SK-N-SH (cell line): ENCODE results near the gene FOXL1. TPM values are rescaled to one million over a fixed set of nuclear protein-coding genes. Genes with fewer than 3 reads are reported as not detected.

Source experiments
- CTCF ChIA-PET: fragments of 300-600, 350-600 bp; formaldehyde crosslinking; extraction: SDS; loops from one replicate; lab custom pipeline; 2021; lab: Yijun Ruan, JAX
- POLR2A ChIA-PET: fragments of 350-600 bp; sonication (Branson Sonifier 250); formaldehyde crosslinking; extraction: SDS; loops from one replicate; lab custom pipeline; 2020; ENCODE audit warnings: antibody characterized with exemption, inconsistent platforms; lab: Yijun Ruan, JAX
- DNase-seq: peaks from one replicate; pipeline ENCODE4 v3.0.0; 2012
- H2AFZ ChIP-seq: fragments of 200-600 bp; sonication (generic); 2 replicates; pipeline ENCODE4 v1.8.1; 2016; ENCODE audit warnings: antibody characterized with exemption, mild to moderate bottlenecking, low read depth
- H3F3A ChIP-seq: fragments of 200-600 bp; sonication (generic); replicated peaks from 2 replicates; pipeline ENCODE3; 2016; ENCODE audit warnings: antibody characterized with exemption, mild to moderate bottlenecking; ENCODE audit not compliant: insufficient read depth
- H3K27ac ChIP-seq, 2 experiments: fragments of 200-500 bp in 1 of 2; fragments of 200-600 bp in 1 of 2; sonication (Bioruptor generic) in 1 of 2; sonication (generic), shearing (Covaris generic) in 1 of 2; 2 replicates each; pipeline versions ENCODE4 v1.5.1 to v1.6.1; 2014 to 2016; ENCODE audit warnings: low read depth in 2 of 2, inconsistent platforms in 1 of 2, low read length in 1 of 2, mild to moderate bottlenecking in 1 of 2, mixed read lengths in 1 of 2
- H3K27me3 ChIP-seq: fragments of 200-600 bp; sonication (generic), shearing (Covaris generic); 2 replicates; pipeline ENCODE4 v1.6.1; 2016; ENCODE audit warnings: mixed run types; ENCODE audit not compliant: insufficient read depth
- H3K36me3 ChIP-seq, 2 experiments: fragments of 200-500 bp in 1 of 2; fragments of 200-600 bp in 1 of 2; sonication (Bioruptor generic) in 1 of 2; sonication (generic) in 1 of 2; replicated peaks in 1 of 2; 2 replicates each; pipeline versions ENCODE3 to v1.5.1; 2014 to 2016; ENCODE audit warnings: low read length in 1 of 2, mild to moderate bottlenecking in 1 of 2; ENCODE audit not compliant: insufficient read depth in 2 of 2, control insufficient read depth in 1 of 2
- H3K4me1 ChIP-seq, 2 experiments: fragments of 200-500 bp in 1 of 2; fragments of 200-600 bp in 1 of 2; sonication (Bioruptor generic) in 1 of 2; sonication (generic), shearing (Covaris generic) in 1 of 2; 2 replicates each; pipeline versions ENCODE4 v1.5.1 to v1.6.1; 2014 to 2016; ENCODE audit warnings: low read depth in 1 of 2, low read length in 1 of 2, mixed run types in 1 of 2; ENCODE audit not compliant: insufficient read depth in 2 of 2, control insufficient read depth in 1 of 2
- H3K4me2 ChIP-seq: fragments of 200-600 bp; sonication (generic), shearing (Covaris generic); 2 replicates; pipeline ENCODE4 v1.6.1; 2017; ENCODE audit warnings: mixed run types
- H3K4me3 ChIP-seq, 2 experiments: fragments of 200-500 bp in 1 of 2; fragments of 200-600 bp in 1 of 2; sonication (Bioruptor generic) in 1 of 2; sonication (generic), shearing (Covaris generic) in 1 of 2; 2 replicates each; pipeline versions ENCODE4 v1.5.1 to v1.8.1; 2014 to 2016; ENCODE audit warnings: low read depth in 2 of 2, inconsistent platforms in 1 of 2, low read length in 1 of 2, mild to moderate bottlenecking in 1 of 2, mixed read lengths in 1 of 2, moderate library complexity in 1 of 2
- H3K79me2 ChIP-seq: fragments of 200-600 bp; sonication (generic); 2 replicates; pipeline ENCODE4 v1.8.1; 2017; ENCODE audit warnings: mild to moderate bottlenecking; ENCODE audit not compliant: insufficient read depth
- H3K9ac ChIP-seq: fragments of 200-600 bp; sonication (generic); 2 replicates; pipeline ENCODE4 v1.6.1; 2017; ENCODE audit warnings: mixed run types
- H3K9me2 ChIP-seq: fragments of 200-600 bp; sonication (generic); 2 replicates; pipeline ENCODE4 v1.6.1; 2017; ENCODE audit warnings: mixed run types
- H3K9me3 ChIP-seq: fragments of 200-600 bp; sonication (generic); 2 replicates; pipeline ENCODE4 v1.6.1; 2017; ENCODE audit warnings: mixed run types, mild to moderate bottlenecking, moderate library complexity
- H4K20me1 ChIP-seq: fragments of 200-600 bp; sonication (generic); 2 replicates; pipeline ENCODE4 v1.6.1; 2017; ENCODE audit warnings: mild to moderate bottlenecking, mixed run types; ENCODE audit not compliant: insufficient read depth
- CHD2 ChIP-seq: fragments of 150-350 bp; IDR thresholded peaks from 2 replicates; pipeline ENCODE4 v1.6.1; 2018; ENCODE audit warnings: low read length; ENCODE audit not compliant: partially characterized antibody
- ELF1 ChIP-seq: IDR thresholded peaks from 2 replicates; pipeline ENCODE4 v1.4.0; 2012
- EZH2phosphoT487 ChIP-seq: fragments of 200-600 bp; sonication (generic); IDR thresholded peaks from 2 replicates; pipeline ENCODE4 v1.6.1; 2017; ENCODE audit warnings: low read depth, mixed run types, mild to moderate bottlenecking, antibody characterized with exemption, moderate library complexity, borderline replicate concordance
- NFIC ChIP-seq: IDR thresholded peaks from 2 replicates; pipeline ENCODE4 v1.4.0; 2012; ENCODE audit warnings: borderline replicate concordance
- POLR2AphosphoS5 ChIP-seq: IDR thresholded peaks from 2 replicates; pipeline ENCODE4 v1.6.1; 2012; ENCODE audit warnings: low read depth, low read length
- RCOR1 ChIP-seq: fragments of 150-350 bp; IDR thresholded peaks from 2 replicates; pipeline ENCODE4 v1.6.1; 2017; ENCODE audit warnings: antibody characterized with exemption, low read length
- RFX5 ChIP-seq: IDR thresholded peaks from 2 replicates; pipeline ENCODE4 v1.6.1; 2012; ENCODE audit warnings: mild to moderate bottlenecking, improper control_type of control experiment, low read length
- RXRA ChIP-seq: IDR thresholded peaks from 2 replicates; pipeline ENCODE4 v1.4.0; 2012; ENCODE audit warnings: low read depth, mild to moderate bottlenecking, borderline replicate concordance
- SIN3A ChIP-seq: IDR thresholded peaks from 2 replicates; pipeline ENCODE4 v1.6.1; 2012; ENCODE audit warnings: low read depth, mild to moderate bottlenecking, low read length, moderate library complexity, borderline replicate concordance
- SMC3 ChIP-seq: IDR thresholded peaks from 2 replicates; pipeline ENCODE4 v1.6.1; 2012; ENCODE audit warnings: low read depth, low read length, improper control_type of control experiment
- TAF1 ChIP-seq: IDR thresholded peaks from 2 replicates; pipeline ENCODE4 v1.6.1; 2012; ENCODE audit warnings: low read depth, mild to moderate bottlenecking, low read length, moderate library complexity, borderline replicate concordance
- TCF12 ChIP-seq: IDR thresholded peaks from 2 replicates; pipeline ENCODE4 v1.4.0; 2012
- TEAD4 ChIP-seq: IDR thresholded peaks from 2 replicates; pipeline ENCODE4 v1.4.0; 2012; ENCODE audit warnings: mild to moderate bottlenecking, borderline replicate concordance; ENCODE audit not compliant: insufficient read depth
- YY1 ChIP-seq: IDR thresholded peaks from 2 replicates; pipeline ENCODE4 v1.4.0; 2012; ENCODE audit warnings: low read depth, mild to moderate bottlenecking
- WGBS: methylation state at CpG from one replicate; pipeline ENCODE4 v1.1.6; 2017; ENCODE audit warnings: low lambda C conversion rate; 5-methylcytosine and 5-hydroxymethylcytosine counted together
- polyA plus RNA-seq, 3 experiments: library from polyadenylated mRNA; depleted of rRNA; stranded (reverse); fragments of >200 nt; gene quantifications; 2 replicates each; pipeline ENCODE4 v1.2.3, GENCODE V29; 2012
- TF ChIP-seq, protein P1 (sequence below): IDR thresholded peaks from 2 replicates; pipeline ENCODE4 v1.4.0; 2012; ENCODE audit warnings: low read depth
- TF ChIP-seq, protein P2 (sequence below): IDR thresholded peaks from 2 replicates; pipeline ENCODE4 v1.4.0; 2012; ENCODE audit warnings: low read depth, borderline replicate concordance
- TF ChIP-seq, protein P3 (sequence below): fragments of 150-350 bp; IDR thresholded peaks from 2 replicates; pipeline ENCODE4 v1.6.1; 2017; ENCODE audit warnings: antibody characterized with exemption, low read length, low read depth, borderline replicate concordance

The FOXL1 gene
- polyA plus RNA-seq, 1 of the 3 experiments (the other 2 are of a cell fraction) = 2.5 TPM

DNA sequence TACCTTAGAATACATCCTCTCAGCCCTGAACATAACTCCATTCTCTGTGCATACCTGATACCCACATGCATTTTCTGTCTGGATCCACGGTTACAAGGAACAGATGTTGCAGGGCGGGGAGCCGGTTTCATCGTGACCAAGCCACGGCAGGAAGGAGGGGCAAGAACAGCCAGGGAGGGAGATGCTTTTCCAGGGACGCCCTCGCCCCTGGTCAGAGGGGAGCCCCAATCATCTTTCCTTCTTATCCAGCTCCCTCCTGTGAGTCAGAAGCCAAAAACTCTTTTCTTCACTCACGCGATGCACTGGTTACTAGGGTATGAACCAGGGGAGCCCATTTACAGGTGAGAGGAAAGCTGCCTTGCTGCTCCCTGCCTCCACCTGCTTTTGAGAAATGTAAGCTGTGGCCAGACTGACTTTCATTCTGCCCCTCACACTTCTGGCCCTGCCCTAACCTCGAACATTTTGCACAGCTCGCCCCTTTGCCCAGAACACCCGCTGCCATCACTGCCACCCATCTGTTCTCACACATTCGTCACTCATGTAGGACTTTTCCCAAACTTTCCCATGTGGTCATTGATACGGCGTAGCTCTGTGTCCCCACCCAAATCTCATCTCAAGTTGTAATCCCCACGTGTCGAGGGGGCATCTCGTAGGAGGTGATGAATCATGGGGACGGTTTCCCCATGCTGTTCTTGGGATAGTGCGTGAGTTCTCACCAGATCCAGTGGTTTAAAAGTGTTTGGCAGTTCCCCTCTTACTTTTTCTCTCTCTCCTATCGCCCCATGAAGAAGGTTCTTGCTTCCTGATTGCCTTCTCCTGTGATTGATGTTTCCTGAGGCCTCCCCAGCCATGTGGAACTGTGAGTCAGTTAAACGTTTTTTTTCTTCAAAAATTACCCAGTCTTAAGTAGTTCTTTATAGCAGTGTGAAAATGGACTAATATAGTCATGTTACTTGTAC lies 20.5 kb downstream of the FOXL1 start:
- TF ChIP-seq, protein P1, sequence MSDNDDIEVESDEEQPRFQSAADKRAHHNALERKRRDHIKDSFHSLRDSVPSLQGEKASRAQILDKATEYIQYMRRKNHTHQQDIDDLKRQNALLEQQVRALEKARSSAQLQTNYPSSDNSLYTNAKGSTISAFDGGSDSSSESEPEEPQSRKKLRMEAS = 0 out of 2 replicates have a peak, but pooled peaks have one; percentile 9
- TF ChIP-seq SIN3A (no peak), TCF12 (peak; percentile 33; the same call in 1 of the 2 replicates)
- H3K4me3 ChIP-seq = no peak overlapping the region
- CTCF ChIA-PET = no interaction called here
- H3K9me2 ChIP-seq = no peaks in the 10 kb centered on the region
- no peak overlapping the region for H2AFZ ChIP-seq
- no peaks in the 10 kb centered on the region for H4K20me1 ChIP-seq
- H3F3A ChIP-seq = peaks cover 16% of the 10 kb centered on the region
- H3K9ac ChIP-seq = peak overlapping the region; percentile 16; the same call in 1 of the 2 replicates
- H3K9me3 ChIP-seq = no peaks in the 10 kb centered on the region
- DNase-seq = no peak
- POLR2A ChIA-PET = no interaction called here
- H3K27me3 ChIP-seq = no peaks in the 10 kb centered on the region
- no peaks in the 10 kb centered on the region for H3K36me3 ChIP-seq
- H3K4me2 ChIP-seq = peak overlapping the region; percentile 28
- H3K27ac ChIP-seq = peak overlapping the region in 1 of 2 experiments; percentile 58; a peak in 2 of 4 replicates
- WGBS = 24% methylated on average over 21 of the region's 22 CpGs
- peaks cover 2 to 12% of the 10 kb centered on the region in 2 experiments; a peak in 2 of 4 replicates for H3K4me1 ChIP-seq
- H3K79me2 ChIP-seq = peaks cover 2% of the 10 kb centered on the region; the same call in 1 of the 2 replicates

DNA sequence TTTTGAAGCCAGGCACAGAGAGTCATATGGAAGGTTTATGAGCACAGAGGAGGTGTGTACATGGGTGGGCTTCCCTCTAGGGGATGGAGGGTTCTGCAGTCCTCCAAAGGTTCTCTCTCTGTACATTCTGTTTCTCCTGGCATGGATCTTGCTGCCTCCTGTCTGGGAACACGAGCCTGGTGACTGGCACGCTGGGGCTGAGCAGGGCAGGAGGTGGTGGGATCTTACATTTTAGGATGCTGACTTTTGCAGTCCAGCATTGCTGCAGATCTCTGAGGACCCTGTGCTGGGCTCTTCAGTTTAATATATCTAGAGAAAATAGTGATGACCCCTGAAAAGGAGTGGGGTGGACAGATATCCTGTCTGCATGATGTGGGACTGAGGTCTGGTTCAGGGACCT lies 23.0 kb downstream of the FOXL1 start:
- POLR2A ChIA-PET = no interaction called here
- H3K27ac ChIP-seq = no peak overlapping the region
- CTCF ChIA-PET = interaction anchor here (0.6 to 1.0 kb wide), 2 partner anchors 677 to 780 kb away, joined by 3 to 5 read pairs; no protein-coding TSS in a partner anchor
- peaks cover 13% of the 10 kb centered on the region for H3F3A ChIP-seq
- H2AFZ ChIP-seq = no peak overlapping the region
- DNase-seq = no peak
- H4K20me1 ChIP-seq = no peaks in the 10 kb centered on the region
- H3K9me3 ChIP-seq = no peaks in the 10 kb centered on the region
- TF ChIP-seq RXRA (no peak), RCOR1 (no peak), SMC3 (no peak), RFX5 (no peak), YY1 (no peak), TAF1 (no peak), CHD2 (no peak), NFIC (no peak), EZH2phosphoT487 (no peak), POLR2AphosphoS5 (no peak), TEAD4 (no peak), ELF1 (no peak)
- TF ChIP-seq, protein P2, sequence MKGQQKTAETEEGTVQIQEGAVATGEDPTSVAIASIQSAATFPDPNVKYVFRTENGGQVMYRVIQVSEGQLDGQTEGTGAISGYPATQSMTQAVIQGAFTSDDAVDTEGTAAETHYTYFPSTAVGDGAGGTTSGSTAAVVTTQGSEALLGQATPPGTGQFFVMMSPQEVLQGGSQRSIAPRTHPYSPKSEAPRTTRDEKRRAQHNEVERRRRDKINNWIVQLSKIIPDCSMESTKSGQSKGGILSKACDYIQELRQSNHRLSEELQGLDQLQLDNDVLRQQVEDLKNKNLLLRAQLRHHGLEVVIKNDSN = no peak
- TF ChIP-seq, protein P3, sequence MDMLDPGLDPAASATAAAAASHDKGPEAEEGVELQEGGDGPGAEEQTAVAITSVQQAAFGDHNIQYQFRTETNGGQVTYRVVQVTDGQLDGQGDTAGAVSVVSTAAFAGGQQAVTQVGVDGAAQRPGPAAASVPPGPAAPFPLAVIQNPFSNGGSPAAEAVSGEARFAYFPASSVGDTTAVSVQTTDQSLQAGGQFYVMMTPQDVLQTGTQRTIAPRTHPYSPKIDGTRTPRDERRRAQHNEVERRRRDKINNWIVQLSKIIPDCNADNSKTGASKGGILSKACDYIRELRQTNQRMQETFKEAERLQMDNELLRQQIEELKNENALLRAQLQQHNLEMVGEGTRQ = no peak
- no peak overlapping the region for H3K9ac ChIP-seq
- H3K36me3 ChIP-seq = no peaks in the 10 kb centered on the region
- WGBS = 40% methylated on average over 2 of the region's 2 CpGs
- no peak overlapping the region for H3K4me3 ChIP-seq
- H3K4me1 ChIP-seq = peaks cover 2 to 4% of the 10 kb centered on the region in 2 experiments; a peak in 2 of 4 replicates
- H3K27me3 ChIP-seq = no peaks in the 10 kb centered on the region
- H3K4me2 ChIP-seq = 0 out of 2 replicates have a peak overlapping the region, but pooled peaks have one; percentile 5
- no peaks in the 10 kb centered on the region for H3K9me2 ChIP-seq
- H3K79me2 ChIP-seq = no peaks in the 10 kb centered on the region
